ENCODE data around the gene DND1. TPM values are rescaled to one million over a fixed set of nuclear protein-coding genes. Genes with fewer than 3 reads are reported as not detected.

The DND1 gene
- polyA plus RNA-seq, 3 donors, result 2.3 TPM; not detected in 2

- no peaks in the 10 kb centered on the region for H3K9me3 Mint-ChIP-seq
- peaks cover 49% of the 10 kb centered on the region for H3K79me2 ChIP-seq (ENCODE audit: insufficient read depth, low read length)
- H3K36me3 Mint-ChIP-seq, result peaks cover 44 to 53% of the 10 kb centered on the region in 2 donors
- peak overlapping the region in 1 of 7 donors; percentile 15 for H3K27ac Mint-ChIP-seq
- H3K36me3 ChIP-seq (replicated peaks in 1 of 2; ENCODE audit: control insufficient read depth in 1 of 2, insufficient read depth in 2 of 2, low read length in 2 of 2), result peaks cover 35 to 39% of the 10 kb centered on the region in 2 donors
- no peak for DNase-seq
- no peaks in the 10 kb centered on the region for H3K9me3 ChIP-seq (replicated peaks in 1 of 2; ENCODE audit: control insufficient read depth in 1 of 2, insufficient read depth in 1 of 2, low read length in 2 of 2)
- TF ChIP-seq CTCF (IDR thresholded peaks at IDR 0.05), result no peak
- peaks cover 0 to 7% (median 1%) of the 10 kb centered on the region in 3 donors for H3K27me3 Mint-ChIP-seq (ENCODE audit: low read depth in 3 of 3)
- no peak overlapping the region for H3K4me3 ChIP-seq (replicated peaks in 1 of 3; ENCODE audit: low read depth in 2 of 3, low read length in 3 of 3)
- no peak overlapping the region for H3K9ac ChIP-seq (ENCODE audit: insufficient read depth, low read length, poor library complexity, severe bottlenecking)
- peaks cover 26% of the 10 kb centered on the region for H4K20me1 ChIP-seq (ENCODE audit: insufficient read depth, low read length)
- WGBS (ENCODE audit: insufficient coverage), result 75% methylated on average over 2 of the region's 3 CpGs
- peaks cover 34 to 46% of the 10 kb centered on the region in 2 donors for H3K4me1 ChIP-seq (ENCODE audit: control insufficient read depth in 1 of 2, insufficient read depth in 2 of 2, low read length in 2 of 2)
- intact Hi-C loops (cut with micrococcal nuclease), result loop anchor here in 1 of 2 donors (10.0 kb wide), 1 partner anchor 62 kb away; the partner anchor contains the start of gene ZMAT2
- H3K4me2 ChIP-seq (replicated peaks; ENCODE audit: extremely low read depth, low read length, poor library complexity, severe bottlenecking), result no peak overlapping the region
- H3K4me1 Mint-ChIP-seq, result peaks cover 38% of the 10 kb centered on the region
- no peak overlapping the region for H3K4me3 Mint-ChIP-seq
- H3K27me3 ChIP-seq (ENCODE audit: control insufficient read depth in 2 of 2, insufficient read depth in 2 of 2, low read length in 2 of 2), result no peaks in the 10 kb centered on the region
- H2AFZ ChIP-seq (ENCODE audit: insufficient read depth, low read depth, low read length, poor library complexity, severe bottlenecking), result no peak overlapping the region
- H3K27ac ChIP-seq (ENCODE audit: low read depth in 1 of 2, low read length in 2 of 2), result no peak overlapping the region
These were observed 30.7 kb downstream of the DND1 start for GRCh38 chr5:140642718-140643117.

- no peaks in the 10 kb centered on the region for H3K9me3 ChIP-seq (replicated peaks in 1 of 2; ENCODE audit: control insufficient read depth in 1 of 2, insufficient read depth in 1 of 2, low read length in 2 of 2)
- H3K79me2 ChIP-seq (ENCODE audit: insufficient read depth, low read length), result peaks cover 42% of the 10 kb centered on the region
- H3K27me3 Mint-ChIP-seq (ENCODE audit: low read depth in 3 of 3), result peaks cover 0 to 7% (median 1%) of the 10 kb centered on the region in 3 donors
- no peak for DNase-seq
- peaks cover 35 to 39% of the 10 kb centered on the region in 2 donors for H3K36me3 ChIP-seq (replicated peaks in 1 of 2; ENCODE audit: control insufficient read depth in 1 of 2, insufficient read depth in 2 of 2, low read length in 2 of 2)
- H2AFZ ChIP-seq (ENCODE audit: insufficient read depth, low read depth, low read length, poor library complexity, severe bottlenecking), result no peak overlapping the region
- H3K27ac ChIP-seq (ENCODE audit: low read depth in 1 of 2, low read length in 2 of 2), result no peak overlapping the region
- H3K4me1 Mint-ChIP-seq, result peaks cover 42% of the 10 kb centered on the region
- intact Hi-C loops (cut with micrococcal nuclease), result loop anchor here in 1 of 2 donors (10.0 kb wide), 1 partner anchor 63 kb away; the partner anchor contains the start of gene ZMAT2
- no peaks in the 10 kb centered on the region for H3K9me3 Mint-ChIP-seq
- no peak for TF ChIP-seq CTCF (IDR thresholded peaks at IDR 0.05)
- H3K36me3 Mint-ChIP-seq, result peaks cover 44 to 53% of the 10 kb centered on the region in 2 donors
- WGBS (ENCODE audit: insufficient coverage), result 92% methylated on average over 8 of the region's 8 CpGs
- peaks cover 22% of the 10 kb centered on the region for H4K20me1 ChIP-seq (ENCODE audit: insufficient read depth, low read length)
- H3K9ac ChIP-seq (ENCODE audit: insufficient read depth, low read length, poor library complexity, severe bottlenecking), result no peak overlapping the region
- peaks cover 34 to 51% of the 10 kb centered on the region in 2 donors for H3K4me1 ChIP-seq (ENCODE audit: control insufficient read depth in 1 of 2, insufficient read depth in 2 of 2, low read length in 2 of 2)
- no peak overlapping the region for H3K4me2 ChIP-seq (replicated peaks; ENCODE audit: extremely low read depth, low read length, poor library complexity, severe bottlenecking)
- H3K27ac Mint-ChIP-seq, result no peak overlapping the region
- no peaks in the 10 kb centered on the region for H3K27me3 ChIP-seq (ENCODE audit: control insufficient read depth in 2 of 2, insufficient read depth in 2 of 2, low read length in 2 of 2)
- H3K4me3 ChIP-seq (replicated peaks in 1 of 3; ENCODE audit: low read depth in 2 of 3, low read length in 3 of 3), result no peak overlapping the region
- H3K4me3 Mint-ChIP-seq, result no peak overlapping the region
These were observed 31.7 kb downstream of the DND1 start for GRCh38 chr5:140641716-140642115.

Data from CD14-positive monocyte (primary cell).